HG03521 (cell line): ENCODE measurements around the gene APBA2.

Experiments
- ATAC-seq: cut with Tn5 transposase; IDR thresholded peaks from one replicate; pipeline ENCODE4 v1.9.1; 2021; ENCODE audit warnings: mild to moderate bottlenecking, moderate library complexity; ENCODE audit not compliant: unreplicated experiment

Gene APBA2

DNA sequence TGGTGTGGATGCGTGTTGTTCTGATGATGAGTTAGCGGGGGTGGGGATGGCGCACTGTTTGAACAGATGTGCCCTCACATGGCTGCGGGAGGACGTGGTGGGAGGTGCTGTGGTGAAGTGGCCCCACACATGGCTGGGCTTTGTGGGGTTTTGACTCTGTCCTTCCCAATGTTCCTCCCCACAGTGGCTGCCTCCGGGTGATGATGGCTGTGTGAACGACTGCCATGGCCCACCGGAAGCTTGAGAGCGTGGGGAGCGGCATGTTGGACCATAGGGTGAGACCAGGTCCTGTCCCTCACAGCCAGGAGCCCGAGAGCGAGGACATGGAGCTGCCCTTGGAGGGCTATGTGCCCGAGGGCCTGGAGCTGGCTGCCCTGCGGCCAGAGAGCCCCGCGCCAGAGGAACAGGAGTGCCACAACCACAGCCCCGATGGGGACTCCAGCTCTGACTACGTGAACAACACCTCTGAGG is 167.9 kb downstream of the APBA2 start:
- no peak for ATAC-seq

GRCh38 chr15:29054171-29055045 is 168.6 kb downstream of the APBA2 start:
- ATAC-seq, result no peak

GRCh38 chr15:29055876-29056275 is 170.1 kb downstream of the APBA2 start:
- ATAC-seq, result no peak

DNA sequence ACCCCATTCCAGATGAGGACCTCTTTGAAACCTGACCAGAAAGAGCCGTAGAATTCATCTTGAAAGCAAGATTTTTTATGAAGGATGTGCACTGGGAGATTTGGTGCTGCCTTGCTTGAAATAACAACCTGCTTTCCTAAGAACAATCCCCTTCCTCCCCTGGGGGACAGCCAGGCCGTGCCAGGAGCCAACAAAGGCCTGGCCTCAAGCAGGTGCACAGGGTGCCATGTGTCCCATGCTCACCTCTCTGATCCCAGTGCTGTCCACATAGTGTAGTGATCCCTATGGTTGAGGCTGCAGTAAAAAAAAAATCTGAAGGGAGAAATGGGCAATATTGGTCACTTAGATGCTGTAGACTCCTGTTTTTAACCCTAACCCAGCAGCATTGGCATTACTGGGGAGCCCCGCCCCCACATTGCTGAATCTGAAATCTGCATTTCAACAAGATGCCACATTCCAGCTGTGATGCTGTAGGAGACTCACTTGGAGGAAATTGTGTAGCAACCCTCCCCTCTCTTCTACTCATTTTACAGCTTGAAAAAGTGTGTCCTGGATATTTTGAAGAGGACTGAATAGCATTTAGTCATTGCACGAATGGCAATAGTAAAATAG is 171.2 kb downstream of the APBA2 start:
- ATAC-seq, result no peak

DNA sequence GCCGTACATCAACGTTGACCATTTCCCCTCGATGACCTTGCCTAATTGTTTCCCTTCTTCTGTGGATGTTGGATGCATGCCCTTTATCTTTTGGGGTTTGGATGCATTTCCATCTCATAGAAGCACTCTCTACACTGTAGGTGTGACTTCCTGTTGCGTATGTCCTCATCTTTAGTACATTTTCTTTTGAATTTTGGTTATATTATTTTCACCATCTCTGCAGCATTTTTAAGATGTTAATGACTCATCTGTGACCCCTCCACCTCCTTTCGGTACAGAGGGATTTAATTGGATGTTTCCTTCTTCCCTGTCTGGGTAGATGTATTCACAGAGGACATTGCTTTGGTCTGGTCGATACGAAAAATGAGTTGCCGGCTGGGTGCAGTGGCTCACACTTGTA is 172.1 kb downstream of the APBA2 start:
- ATAC-seq, result no peak

DNA sequence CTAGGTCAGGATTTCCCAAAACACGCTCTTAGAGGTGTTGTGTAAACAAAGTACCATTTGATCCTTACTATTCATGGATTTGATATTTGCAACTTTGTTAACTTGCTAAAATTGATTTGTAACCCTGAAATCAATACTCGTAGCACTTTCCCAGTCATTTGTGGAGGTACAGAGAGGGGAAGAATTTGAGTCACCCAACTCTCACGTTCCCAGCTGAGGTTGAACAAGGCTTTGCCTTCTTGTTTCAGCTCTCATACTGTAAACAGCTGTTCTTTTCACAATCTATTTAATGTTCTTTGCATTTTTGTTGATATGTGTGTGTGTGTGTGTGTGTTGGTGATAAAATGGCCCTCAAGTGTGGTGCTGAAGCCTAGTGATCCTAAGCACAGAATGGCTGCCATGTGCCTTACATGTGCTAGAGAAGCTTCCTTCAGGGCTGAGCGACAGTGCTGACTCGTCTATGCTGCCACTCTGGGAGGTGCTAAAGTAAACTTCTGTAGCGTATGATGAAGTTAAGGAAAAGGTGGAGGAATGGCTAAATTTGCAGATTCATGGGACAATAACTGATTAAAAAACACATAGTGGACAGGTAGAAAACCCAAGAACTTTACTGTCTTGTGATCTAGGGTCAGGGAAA is 173.2 kb downstream of the APBA2 start:
- ATAC-seq, result no peak

GRCh38 chr15:29059871-29060640 is 174.3 kb downstream of the APBA2 start:
- ATAC-seq, result no peak

DNA sequence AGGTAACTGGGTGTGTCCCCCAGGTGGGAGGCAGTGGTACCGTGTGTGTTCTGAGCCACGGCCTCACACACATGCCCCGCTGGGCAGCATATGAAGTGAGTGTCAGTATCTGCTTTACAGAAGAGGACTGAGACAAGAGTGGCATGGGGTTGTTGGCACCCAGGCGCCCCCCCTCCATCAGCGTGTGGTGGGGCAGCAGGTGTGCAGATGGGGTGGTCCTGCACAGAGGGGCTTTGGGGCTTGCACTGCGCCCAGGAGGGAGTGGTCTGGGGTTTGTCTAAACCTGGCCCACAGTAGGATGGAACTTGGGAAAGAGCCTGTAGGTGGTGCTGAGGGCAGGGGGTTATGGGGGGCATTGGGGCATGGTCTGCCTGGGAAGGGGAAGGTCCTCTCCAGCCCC is 176.0 kb downstream of the APBA2 start:
- no peak for ATAC-seq

- ATAC-seq, result no peak
Observed at GRCh38 chr15:29062179-29062591, 176.4 kb downstream of the APBA2 start.

DNA sequence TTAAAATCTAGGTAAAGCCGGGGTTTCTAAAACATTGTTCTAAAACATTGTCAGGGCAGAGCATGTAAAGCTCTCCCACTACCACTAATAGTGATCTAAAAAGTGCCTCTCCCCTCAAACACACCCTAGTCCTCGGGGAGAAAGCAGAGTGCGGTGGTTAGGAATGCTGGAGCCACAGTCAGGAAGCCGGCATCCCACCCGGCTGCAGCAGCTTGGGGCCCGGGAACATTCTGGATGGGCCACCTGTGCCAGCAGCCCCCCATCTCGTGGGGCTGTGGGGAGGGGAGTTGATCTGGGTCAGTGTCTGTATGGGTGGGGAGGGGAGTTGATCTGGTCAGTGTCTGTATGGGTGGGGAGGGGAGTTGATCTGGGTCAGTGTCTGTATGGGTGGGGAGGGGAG is 176.9 kb downstream of the APBA2 start:
- ATAC-seq, result no peak

DNA sequence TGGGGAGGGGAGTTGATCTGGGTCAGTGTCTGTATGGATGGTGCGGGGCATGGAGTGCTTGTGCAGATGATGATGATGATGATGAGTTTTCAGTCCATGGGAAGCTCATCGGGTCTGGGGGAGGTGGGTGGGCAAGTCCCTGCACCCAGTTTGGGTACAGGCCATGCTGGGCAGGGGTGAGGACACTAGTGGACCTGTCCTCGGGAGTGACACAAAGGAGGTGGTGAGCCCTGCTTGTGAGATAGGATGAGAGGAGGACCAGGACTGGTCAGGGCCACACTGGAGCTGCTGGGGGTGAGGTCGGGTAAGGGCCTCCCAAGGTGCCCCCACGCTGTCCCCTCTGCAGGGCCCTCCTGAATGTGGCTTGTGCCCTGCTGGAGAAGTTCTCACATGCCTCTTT is 177.9 kb downstream of the APBA2 start:
- ATAC-seq, result no peak

GRCh38 chr15:29064290-29064689 is 178.5 kb downstream of the APBA2 start:
- no peak for ATAC-seq

DNA sequence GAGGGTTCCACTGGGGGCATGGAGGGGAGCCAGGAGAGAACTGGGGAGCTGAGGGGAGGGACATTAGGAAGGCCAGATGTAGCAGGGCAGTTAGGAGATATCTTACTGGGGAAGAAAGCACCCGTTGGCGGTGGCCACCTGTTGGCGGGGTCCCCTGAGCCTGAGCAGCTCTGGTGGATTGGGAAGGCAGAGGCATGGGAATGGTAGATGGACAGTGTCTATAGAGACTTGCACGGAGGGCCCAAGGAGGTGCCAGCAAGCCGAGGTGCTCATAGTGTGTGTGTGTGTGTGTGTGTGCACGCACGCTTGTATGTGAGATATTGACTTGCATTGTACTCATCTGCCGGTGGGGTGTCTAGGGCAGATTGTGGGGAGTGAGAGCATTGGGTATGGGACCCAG is 179.0 kb downstream of the APBA2 start:
- no peak for ATAC-seq

DNA sequence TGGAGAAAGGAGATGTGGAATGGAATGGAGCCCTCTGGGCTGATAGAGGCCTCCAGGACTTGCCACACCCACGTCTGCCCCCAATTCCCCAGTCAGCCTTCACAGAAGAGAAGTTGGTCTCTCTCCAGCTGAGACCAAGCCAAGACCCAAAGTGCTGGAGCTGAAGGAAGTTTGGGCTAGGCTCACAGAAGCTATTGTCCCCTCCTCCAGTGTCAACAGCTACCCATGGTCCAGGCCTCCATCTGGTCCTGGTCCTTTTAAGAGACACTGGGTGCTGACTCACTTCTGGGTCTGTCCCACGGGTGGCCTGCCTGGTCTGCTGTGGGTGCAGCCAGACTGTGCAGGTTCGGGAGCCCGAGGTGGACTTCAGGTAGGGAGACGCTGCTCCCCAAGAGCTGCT is 179.8 kb downstream of the APBA2 start:
- ATAC-seq, result no peak

GRCh38 chr15:29066310-29066709 is 180.5 kb downstream of the APBA2 start:
- ATAC-seq, result no peak

DNA sequence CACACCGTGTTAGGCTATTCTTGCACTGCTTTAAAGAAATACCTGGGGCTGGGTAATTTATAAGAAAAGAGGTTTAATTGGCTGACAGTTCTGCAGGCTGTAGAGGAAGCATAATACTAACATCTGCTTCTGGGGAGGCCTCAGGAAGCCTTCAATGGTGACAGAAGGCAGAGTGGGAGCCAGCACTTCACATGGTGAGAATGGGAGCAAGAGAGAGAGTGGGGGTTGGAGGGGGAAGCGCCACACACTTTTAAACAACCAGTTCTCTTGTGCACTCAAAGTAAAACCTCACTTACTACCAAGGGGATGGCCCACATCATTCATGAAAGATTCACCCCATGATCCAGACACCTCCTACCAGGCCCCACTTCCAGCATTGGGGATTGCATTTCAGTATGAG is 181.1 kb downstream of the APBA2 start:
- no peak for ATAC-seq

- ATAC-seq, result no peak
Observed at GRCh38 chr15:29067949-29068348, 182.2 kb downstream of the APBA2 start.

- no peak for ATAC-seq
Observed at GRCh38 chr15:29070471-29071231, 184.9 kb downstream of the APBA2 start.

DNA sequence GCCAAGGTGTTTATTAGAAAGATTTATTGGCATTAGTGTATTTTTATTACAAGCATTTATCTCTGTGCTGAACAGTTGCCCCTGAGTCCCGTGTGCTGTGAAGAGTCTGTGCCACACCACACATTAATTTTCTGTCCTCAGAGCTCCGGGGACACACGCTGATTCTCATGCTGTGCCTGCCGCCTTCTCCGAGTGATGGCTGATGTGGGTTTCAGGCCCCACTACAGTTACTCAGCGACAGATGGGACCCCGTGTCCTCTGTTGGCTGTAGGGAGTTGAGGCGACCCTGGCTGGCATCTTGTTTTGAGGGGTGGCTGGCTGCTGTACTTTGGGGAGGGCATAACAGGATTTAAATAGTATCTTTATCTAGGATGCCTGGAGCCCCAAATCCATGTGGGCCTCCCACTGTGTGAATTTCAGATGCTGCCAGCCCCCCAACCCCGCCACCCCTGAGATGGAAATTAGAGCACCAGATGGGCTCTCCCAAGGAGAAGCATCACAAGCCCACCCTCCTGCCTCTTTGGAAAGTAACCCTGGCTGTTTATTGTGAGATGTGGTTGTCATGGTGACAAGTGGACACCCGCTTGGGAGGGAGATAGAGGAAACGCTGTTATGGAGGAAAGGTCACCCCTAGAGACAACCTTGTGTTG is 185.6 kb downstream of the APBA2 start:
- no peak for ATAC-seq

- no peak for ATAC-seq
Observed at GRCh38 chr15:29071882-29072273, 186.1 kb downstream of the APBA2 start.
